ENCODE data around the gene THSD4. TPM values are rescaled to one million over a fixed set of nuclear protein-coding genes. Genes with fewer than 3 reads are reported as not detected.

Gene THSD4
- total and polyA plus RNA-seq, 2 of the 4 experiments (the other 2 are of a cell fraction), result 25.5 to 31.1 TPM

DNA sequence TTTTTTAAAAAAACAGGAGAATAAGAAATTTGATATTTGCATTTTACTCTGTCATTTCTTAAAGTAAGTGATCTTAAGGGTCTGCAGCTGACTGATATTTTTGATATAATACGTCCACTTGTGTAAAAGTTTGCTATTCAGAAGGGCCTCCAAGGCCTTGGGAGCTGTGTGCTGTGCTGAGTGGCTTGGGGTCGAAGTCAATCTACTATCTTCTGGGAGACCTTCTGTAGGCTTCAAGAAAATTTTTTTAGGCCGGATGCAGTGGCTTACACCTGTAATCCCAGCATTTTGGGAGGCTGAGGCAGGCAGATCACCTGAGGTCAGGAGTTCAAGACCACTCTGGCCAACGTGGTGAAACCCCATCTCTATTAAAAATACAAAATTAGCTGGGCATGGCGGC, 26.3 kb downstream of the THSD4 start:
- H3K4ac ChIP-seq (ENCODE audit: low read depth, low read length), result no peak overlapping the region
- H3K9ac ChIP-seq (ENCODE audit: low read depth, low read length), result no peak overlapping the region
- no peak overlapping the region for H2BK15ac ChIP-seq (ENCODE audit: low read depth, low read length)
- in situ Hi-C loops (cut with MboI; ENCODE audit: low sequenced_read_pairs) (no loop called here), dilution Hi-C loops (cut with HindIII; ENCODE audit: low sequenced_read_pairs, unreplicated experiment) (no loop called here), intact Hi-C loops (cut with micrococcal nuclease) (no loop called here)
- peaks cover 10% of the 10 kb centered on the region for H3K9me1 ChIP-seq (ENCODE audit: insufficient read depth, low read length)
- ChIA-PET POLR2A (ENCODE audit: unreplicated experiment) (no interaction called here), CTCF (no interaction called here)
- no peak overlapping the region for H3K56ac ChIP-seq (ENCODE audit: extremely low read depth, insufficient read depth, low read length)
- H2AK5ac ChIP-seq (ENCODE audit: low read depth, low read length), result no peak overlapping the region
- H4K8ac ChIP-seq (ENCODE audit: low read depth in 2 of 2, low read length in 2 of 2), result no peak overlapping the region
- H3K36me3 ChIP-seq (ENCODE audit: control insufficient read depth, insufficient read depth, low read length), result peaks cover 8% of the 10 kb centered on the region
- no peak overlapping the region for H2BK20ac ChIP-seq (ENCODE audit: low read depth, low read length)
- H3K18ac ChIP-seq (ENCODE audit: low read depth, low read length), result no peak overlapping the region
- H2AK9ac ChIP-seq (replicated peaks; ENCODE audit: low read depth, low read length, poor library complexity), result no peak overlapping the region
- no peak overlapping the region for H3K27ac ChIP-seq (ENCODE audit: insufficient read depth, low read length)
- H2AFZ ChIP-seq (replicated peaks; ENCODE audit: low read length, poor library complexity), result no peak overlapping the region
- peaks cover 21 to 48% of the 10 kb centered on the region in 2 experiments for H3K79me1 ChIP-seq (ENCODE audit: low read depth in 1 of 2, low read length in 2 of 2)
- H3K4me1 ChIP-seq (ENCODE audit: control insufficient read depth, insufficient read depth, low read length), result peaks cover 8% of the 10 kb centered on the region
- BruUV-seq (replicated peaks), result no TSS peak
- H4K91ac ChIP-seq (ENCODE audit: insufficient read depth, low read depth, low read length), result no peak overlapping the region
- no peak for ATAC-seq (ENCODE audit: low read depth)
- no peak overlapping the region for H4K5ac ChIP-seq (ENCODE audit: low read depth, low read length)
- no peaks in the 10 kb centered on the region for H4K20me1 ChIP-seq (ENCODE audit: insufficient read depth, low read length)
- TF ChIP-seq CHD1 (IDR thresholded peaks at IDR 0.05; ENCODE audit: low read depth, low read length) (no peak), MAZ (IDR thresholded peaks at IDR 0.05; ENCODE audit: borderline replicate concordance, low read depth, low read length) (no peak)
- H3K27me3 ChIP-seq (ENCODE audit: control insufficient read depth, insufficient read depth, low read length), result no peaks in the 10 kb centered on the region
- H2BK5ac ChIP-seq (ENCODE audit: low read depth, low read length, poor library complexity, severe bottlenecking), result no peak overlapping the region
- H3K23ac ChIP-seq (ENCODE audit: low read depth, low read length), result no peak overlapping the region
- DNase-seq, result no peak
- H2BK120ac ChIP-seq (ENCODE audit: low read depth, low read length), result no peak overlapping the region
- 100% methylated on average over 2 of the region's 5 CpGs; no CpG with 5 or more reads in 1 of the 2 experiments for WGBS, 2 experiments (ENCODE audit: extremely low coverage in 2 of 2, insufficient read length in 1 of 2)
- H3K14ac ChIP-seq (replicated peaks; ENCODE audit: low read depth, low read length), result no peak overlapping the region
- no peaks in the 10 kb centered on the region for H3K9me3 ChIP-seq (ENCODE audit: control insufficient read depth, insufficient read depth, low read length)
- H3K4me3 ChIP-seq (ENCODE audit: insufficient read depth, low read depth, low read length), result no peak overlapping the region
- H3K4me2 ChIP-seq (ENCODE audit: low read depth, low read length), result no peak overlapping the region

All from IMR-90 (cell line).